SK-N-MC (cell line): ENCODE data around the gene RRAGD.

Experiments used
- DNase-seq: peaks from one replicate; pipeline ENCODE4 v3.0.0-alpha.2; 2011; ENCODE audit warnings: low read depth, low spot score
- H3K27ac ChIP-seq: fragments of 200-600 bp; sonication (generic); 2 replicates; pipeline ENCODE4 v1.5.1; 2016; ENCODE audit warnings: mixed run types
- H3K36me3 ChIP-seq: fragments of 200-600 bp; sonication (generic); 2 replicates; pipeline ENCODE4 v1.6.1; 2017; ENCODE audit warnings: antibody characterized with exemption, low read length, mixed read lengths; ENCODE audit not compliant: insufficient read depth
- H3K4me3 ChIP-seq: fragments of 200-600 bp; sonication (generic); 2 replicates; pipeline ENCODE4 v1.5.1; 2016
- H3K9ac ChIP-seq: fragments of 200-600 bp; sonication (generic); 2 replicates; pipeline ENCODE4 v1.8.0; 2017; ENCODE audit warnings: mixed run types, mixed read lengths; ENCODE audit not compliant: insufficient read length
- H3K9me3 ChIP-seq: fragments of 200-600 bp; sonication (generic); 2 replicates; pipeline ENCODE4 v1.6.1; 2017; ENCODE audit warnings: low read depth, mild to moderate bottlenecking, antibody characterized with exemption, low read length, moderate library complexity, mixed read lengths
- EZH2 ChIP-seq: fragments of 200-600 bp; sonication (generic); IDR thresholded peaks from one replicate; pipeline ENCODE4 v1.6.1; 2017; ENCODE audit warnings: antibody characterized with exemption
- FOXP2 ChIP-seq: optimal IDR thresholded peaks from 2 replicates; pipeline ENCODE3; 2011; ENCODE audit warnings: mild to moderate bottlenecking, moderate library complexity; ENCODE audit not compliant: insufficient read depth; ENCODE audit errors: extremely low read length, control extremely low read depth
- POLR2AphosphoS5 ChIP-seq: IDR thresholded peaks from 2 replicates; pipeline ENCODE4 v1.6.1; 2012; ENCODE audit warnings: mild to moderate bottlenecking, low read depth, low read length, borderline replicate concordance

The RRAGD gene

DNA sequence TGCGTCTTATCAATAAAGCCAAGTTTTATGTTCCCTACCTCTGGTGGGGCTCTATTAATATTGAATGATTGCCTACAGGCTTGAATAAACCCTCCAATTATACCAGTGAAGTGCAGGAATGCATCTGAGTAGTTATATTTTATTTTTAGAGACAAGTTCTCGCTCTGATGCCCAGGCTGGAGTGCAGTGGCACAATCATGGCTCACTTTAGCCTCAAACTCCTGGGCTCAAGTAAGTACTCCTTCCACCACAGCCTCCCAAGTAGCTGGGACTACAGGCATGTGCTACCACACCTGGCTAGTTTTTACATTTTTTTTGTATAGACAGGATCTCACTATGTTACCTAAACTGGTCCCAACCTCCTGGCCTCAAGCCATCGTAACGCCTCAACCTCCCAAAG lies 33.4 kb downstream of the RRAGD start:
- H3K4me3 ChIP-seq: no peak overlapping the region
- H3K36me3 ChIP-seq: no peaks in the 10 kb centered on the region
- H3K9me3 ChIP-seq: no peaks in the 10 kb centered on the region
- no peak overlapping the region for H3K9ac ChIP-seq
- H3K27ac ChIP-seq: no peak overlapping the region
- TF ChIP-seq EZH2 (no peak), POLR2AphosphoS5 (no peak), FOXP2 (no peak)
- DNase-seq: no peak

DNA sequence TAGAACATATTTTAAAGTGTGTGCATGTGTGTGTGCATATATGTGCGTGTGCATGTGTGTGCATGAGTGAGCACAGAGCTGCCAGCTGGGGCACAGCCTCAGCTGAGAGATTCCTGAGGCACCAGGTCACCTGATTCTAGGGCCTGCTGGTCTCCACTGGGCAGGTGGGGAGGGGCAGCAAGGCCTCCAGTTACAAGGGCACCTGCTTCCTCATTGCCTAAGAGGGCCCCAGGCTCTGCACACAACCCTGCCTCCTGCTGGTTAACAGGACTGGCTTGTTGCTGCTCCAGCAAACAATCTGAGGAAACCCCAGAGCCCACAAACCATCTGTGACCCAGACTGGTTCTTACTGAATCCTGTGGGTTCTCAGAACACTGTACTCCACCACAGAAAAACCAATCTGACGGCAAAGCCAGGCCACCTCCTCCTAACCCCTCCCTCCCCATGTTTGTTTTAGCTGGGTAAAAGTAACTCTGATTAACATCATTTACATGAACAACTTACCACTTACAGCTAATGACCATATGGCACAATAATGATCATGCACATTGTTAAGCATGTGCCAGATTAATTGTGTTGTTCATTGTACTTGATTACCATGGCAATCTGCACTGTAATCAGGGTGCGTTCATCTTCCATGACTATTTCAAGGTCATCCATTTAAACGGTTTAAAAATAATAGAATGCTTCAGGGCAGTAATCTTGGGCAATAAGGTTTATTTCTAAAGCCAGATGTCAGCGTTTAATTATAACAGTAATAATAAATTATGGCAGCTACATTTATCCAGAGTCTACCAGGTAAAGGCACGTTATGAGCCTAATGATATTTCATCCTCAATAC lies 36.4 kb downstream of the RRAGD start:
- Histone ChIP-seq H3K36me3 (no peaks in the 10 kb centered on the region), H3K27ac (no peak overlapping the region), H3K4me3 (no peak overlapping the region), H3K9ac (no peak overlapping the region), H3K9me3 (no peaks in the 10 kb centered on the region)
- no peak for TF ChIP-seq POLR2AphosphoS5
- no peak for TF ChIP-seq FOXP2
- no peak for TF ChIP-seq EZH2
- no peak for DNase-seq

DNA sequence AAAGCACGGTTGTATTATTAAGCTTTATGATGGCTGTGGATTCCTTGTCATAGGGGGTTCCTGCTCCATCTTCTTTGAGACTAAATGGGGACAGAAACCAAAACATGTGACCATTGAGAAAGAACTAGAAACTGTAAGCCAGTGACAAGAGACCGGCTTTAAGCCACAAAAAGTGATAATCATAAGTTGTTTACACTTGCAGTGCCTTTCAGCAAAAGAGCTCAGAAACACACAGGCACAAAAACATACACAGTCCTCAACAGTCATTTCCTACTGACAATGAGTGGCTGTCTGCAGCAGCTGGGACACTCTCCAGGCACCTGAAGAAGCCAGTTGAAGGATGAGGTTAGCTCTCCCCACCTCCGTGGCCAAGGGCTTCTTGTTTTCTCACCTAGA lies 39.6 kb downstream of the RRAGD start:
- Histone ChIP-seq H3K9ac (no peak overlapping the region), H3K9me3 (no peaks in the 10 kb centered on the region), H3K36me3 (no peaks in the 10 kb centered on the region), H3K4me3 (no peak overlapping the region), H3K27ac (no peak overlapping the region)
- TF ChIP-seq FOXP2 (no peak), POLR2AphosphoS5 (no peak), EZH2 (no peak)
- no peak for DNase-seq

DNA sequence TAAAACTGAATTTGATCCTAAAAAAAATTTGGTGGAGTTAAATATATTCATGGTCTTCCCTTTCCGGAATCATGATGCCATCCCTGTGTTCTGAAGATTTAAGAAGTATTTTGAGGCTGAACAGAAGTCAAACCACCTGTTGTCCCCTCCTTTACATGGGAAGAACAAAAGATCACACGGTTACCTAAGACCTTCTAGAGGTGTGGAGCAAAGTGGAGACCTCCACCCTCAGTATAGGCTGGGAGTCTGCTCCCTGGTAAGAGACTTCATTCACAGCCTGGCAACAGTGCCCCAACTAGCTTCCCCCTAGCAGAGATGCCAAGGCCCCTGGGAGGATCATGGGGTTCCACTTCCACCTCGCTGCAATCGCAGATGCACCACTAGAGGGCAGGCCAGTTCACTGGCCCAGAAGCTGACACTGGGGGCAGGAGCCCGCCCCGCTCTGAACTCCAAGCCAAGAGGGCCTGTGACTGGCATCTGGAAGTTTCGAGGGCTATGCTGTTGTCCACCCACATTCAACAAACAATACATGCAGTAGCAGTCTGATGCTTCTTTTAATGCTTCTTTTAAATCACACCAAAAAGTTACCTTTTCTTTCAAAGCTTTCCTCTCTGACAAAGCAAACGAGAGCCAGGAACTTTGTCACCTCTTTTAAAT lies 40.1 kb downstream of the RRAGD start:
- no peak for DNase-seq
- TF ChIP-seq EZH2: no peak
- TF ChIP-seq FOXP2: no peak
- no peak for TF ChIP-seq POLR2AphosphoS5
- Histone ChIP-seq H3K4me3 (no peak overlapping the region), H3K27ac (no peak overlapping the region), H3K9me3 (no peaks in the 10 kb centered on the region), H3K9ac (no peak overlapping the region), H3K36me3 (no peaks in the 10 kb centered on the region)

DNA sequence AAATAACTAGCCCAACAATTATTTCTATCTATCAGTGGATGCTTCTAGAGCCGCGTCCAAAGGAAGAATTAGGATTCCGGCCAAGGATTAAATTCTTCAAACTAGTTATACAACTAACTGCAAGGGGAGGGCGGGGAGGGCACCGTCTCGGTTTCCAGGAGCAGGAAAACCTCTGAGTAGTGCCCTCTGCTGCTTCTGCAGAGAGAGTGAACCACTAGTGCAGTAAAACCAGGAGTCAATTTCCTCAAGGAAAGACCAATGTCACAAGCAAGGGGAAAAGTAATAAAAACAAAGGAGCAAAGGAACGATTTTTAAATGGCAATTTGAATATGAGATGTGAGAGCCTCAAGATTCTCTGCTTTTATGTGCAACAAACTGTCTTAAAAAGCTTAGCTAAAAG lies 43.1 kb downstream of the RRAGD start:
- TF ChIP-seq EZH2: no peak
- TF ChIP-seq FOXP2: no peak
- no peak for TF ChIP-seq POLR2AphosphoS5
- no peak overlapping the region for H3K27ac ChIP-seq
- no peak overlapping the region for H3K9ac ChIP-seq
- no peak for DNase-seq
- no peak overlapping the region for H3K4me3 ChIP-seq
- no peaks in the 10 kb centered on the region for H3K9me3 ChIP-seq
- no peaks in the 10 kb centered on the region for H3K36me3 ChIP-seq

DNA sequence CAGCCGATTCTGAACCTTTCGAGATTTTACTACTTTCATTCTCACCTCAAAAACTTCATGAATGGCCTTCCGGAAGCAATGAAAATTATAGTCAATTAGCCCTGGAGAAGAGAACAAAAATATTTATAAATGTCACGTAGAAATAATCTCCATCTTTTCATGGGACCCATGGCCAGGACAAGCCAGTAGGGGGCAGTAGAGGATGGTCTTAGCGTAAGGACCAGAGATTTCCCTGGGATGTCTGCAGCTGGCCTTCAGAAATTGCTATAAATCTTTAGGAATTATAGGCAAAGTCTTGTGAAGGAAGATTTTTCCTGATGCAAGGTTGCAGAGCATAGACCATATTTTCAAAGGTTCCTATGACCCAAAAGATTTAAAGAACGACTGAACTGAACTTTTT lies 44.0 kb downstream of the RRAGD start:
- no peak for DNase-seq
- no peak overlapping the region for H3K27ac ChIP-seq
- H3K9me3 ChIP-seq: no peaks in the 10 kb centered on the region
- TF ChIP-seq FOXP2 (no peak), POLR2AphosphoS5 (no peak), EZH2 (no peak)
- H3K36me3 ChIP-seq: no peaks in the 10 kb centered on the region
- H3K9ac ChIP-seq: no peak overlapping the region
- no peak overlapping the region for H3K4me3 ChIP-seq

DNA sequence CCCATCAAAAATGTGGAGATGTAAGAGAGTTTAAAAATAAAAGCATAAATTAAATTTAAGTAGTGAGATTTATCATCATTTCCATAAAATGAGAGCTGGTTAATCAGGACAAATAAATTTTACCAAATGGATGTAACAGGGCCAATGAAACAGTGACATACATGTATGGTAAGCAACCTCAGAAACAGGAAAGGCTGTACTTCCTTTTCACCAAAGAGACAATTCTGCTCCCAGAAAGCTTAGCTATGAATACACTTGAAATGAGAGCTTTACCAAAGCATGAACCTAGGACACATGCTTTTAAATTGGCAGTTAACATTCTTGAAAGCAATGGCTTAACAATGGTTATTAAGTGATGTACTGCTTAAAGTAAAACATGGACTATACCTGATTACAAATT lies 47.5 kb downstream of the RRAGD start:
- H3K36me3 ChIP-seq: no peaks in the 10 kb centered on the region
- no peak overlapping the region for H3K9ac ChIP-seq
- no peak for DNase-seq
- H3K4me3 ChIP-seq: no peak overlapping the region
- TF ChIP-seq POLR2AphosphoS5: no peak
- no peak for TF ChIP-seq EZH2
- no peak for TF ChIP-seq FOXP2
- no peak overlapping the region for H3K27ac ChIP-seq
- no peaks in the 10 kb centered on the region for H3K9me3 ChIP-seq

DNA sequence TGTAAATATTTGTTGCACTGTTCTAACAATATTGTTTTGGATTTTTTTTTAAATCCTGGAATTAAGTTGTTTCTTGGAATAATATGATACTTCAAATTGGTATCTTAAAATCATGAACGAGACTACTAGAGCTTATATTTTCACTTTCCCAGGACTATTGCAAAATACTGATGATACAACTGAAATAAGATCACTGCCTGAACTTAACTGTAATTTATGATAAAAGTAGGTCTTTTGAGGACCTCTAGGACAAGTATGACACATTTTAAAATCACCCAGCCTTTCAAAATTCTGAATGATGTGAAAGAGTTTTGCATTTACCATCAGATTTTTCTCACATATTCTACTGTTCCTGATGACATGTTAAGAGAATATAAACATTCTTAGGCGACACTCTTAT lies 50.9 kb downstream of the RRAGD start:
- Histone ChIP-seq H3K9me3 (no peaks in the 10 kb centered on the region), H3K9ac (no peak overlapping the region), H3K27ac (no peak overlapping the region), H3K36me3 (no peaks in the 10 kb centered on the region), H3K4me3 (no peak overlapping the region)
- TF ChIP-seq POLR2AphosphoS5 (no peak), FOXP2 (no peak), EZH2 (no peak)
- DNase-seq: no peak
